Non-pigmented ciliary epithelial cell (primary cell): ENCODE results near the gene CCDC170.
"Not testable (repeated sequence)": the region's sequence is repeated elsewhere in the genome, so short reads cannot be mapped to it uniquely, and the experiment has no call there.

Experiments
- DNase-seq: peaks from one replicate; pipeline ENCODE4 v3.0.0-alpha.2; 2010; ENCODE audit warnings: low read depth

CCDC170 gene

GRCh38 chr6:151493161-151493803 lies 535 bp upstream of the CCDC170 start:
- DNase-seq, result no peak

- no peak for DNase-seq
Observed at GRCh38 chr6:151494235-151494935, 568 bp downstream of the CCDC170 start.

- DNase-seq, result no peak
Observed at GRCh38 chr6:151494936-151495320, 1.1 kb downstream of the CCDC170 start.

- no peak for DNase-seq
Observed at GRCh38 chr6:151495380-151495779, 1.6 kb downstream of the CCDC170 start.

- DNase-seq, result no peak
Observed at GRCh38 chr6:151497905-151498304, 4.1 kb downstream of the CCDC170 start.

GRCh38 chr6:151498327-151498726 lies 4.5 kb downstream of the CCDC170 start:
- DNase-seq, result no peak

- DNase-seq, result no peak
Observed at GRCh38 chr6:151499551-151499950, 5.7 kb downstream of the CCDC170 start.

- no peak for DNase-seq
Observed at GRCh38 chr6:151501511-151502136, 7.8 kb downstream of the CCDC170 start.

- DNase-seq, result no peak
Observed at GRCh38 chr6:151502499-151502898, 8.7 kb downstream of the CCDC170 start.

GRCh38 chr6:151506761-151507160 lies 12.9 kb downstream of the CCDC170 start:
- no peak for DNase-seq

GRCh38 chr6:151509048-151509447 lies 15.2 kb downstream of the CCDC170 start:
- DNase-seq, result no peak

GRCh38 chr6:151512481-151512880 lies 18.7 kb downstream of the CCDC170 start:
- no peak for DNase-seq

- DNase-seq, result no peak
Observed at GRCh38 chr6:151514000-151514730, 20.3 kb downstream of the CCDC170 start.

- not testable (repeated sequence) for DNase-seq
Observed at GRCh38 chr6:151518992-151519391, 25.2 kb downstream of the CCDC170 start.

GRCh38 chr6:151523034-151523433 lies 29.2 kb downstream of the CCDC170 start:
- no peak for DNase-seq

GRCh38 chr6:151524059-151524458 lies 30.2 kb downstream of the CCDC170 start:
- no peak for DNase-seq

GRCh38 chr6:151534576-151534975 lies 40.8 kb downstream of the CCDC170 start:
- DNase-seq, result no peak

- DNase-seq, result no peak
Observed at GRCh38 chr6:151535476-151536187, 41.8 kb downstream of the CCDC170 start.

GRCh38 chr6:151536188-151536479 lies 42.3 kb downstream of the CCDC170 start:
- no peak for DNase-seq

GRCh38 chr6:151537556-151537955 lies 43.7 kb downstream of the CCDC170 start:
- no peak for DNase-seq

- DNase-seq, result no peak
Observed at GRCh38 chr6:151539506-151540268, 45.9 kb downstream of the CCDC170 start.
